Measurements from ENCODE around the gene ATG16L2.
"Not testable (repeated sequence)": the region's sequence is repeated elsewhere in the genome, so short reads cannot be mapped to it uniquely, and the experiment has no call there.

ATG16L2 gene

GRCh38 chr11:72842653-72843330 is 28.6 kb downstream of the ATG16L2 start:
- DNase-seq (ENCODE audit: low read depth): no peak

- no peak for DNase-seq (ENCODE audit: low read depth)
These were observed 30.1 kb downstream of the ATG16L2 start for GRCh38 chr11:72844356-72844755.

- no peak for DNase-seq (ENCODE audit: low read depth)
These were observed 34.7 kb downstream of the ATG16L2 start for GRCh38 chr11:72848846-72849466.

- no peak for DNase-seq (ENCODE audit: low read depth)
These were observed 36.6 kb downstream of the ATG16L2 start for GRCh38 chr11:72850832-72851231.

GRCh38 chr11:72851726-72852125 is 37.5 kb downstream of the ATG16L2 start:
- DNase-seq (ENCODE audit: low read depth): no peak

GRCh38 chr11:72856065-72856464 is 41.9 kb downstream of the ATG16L2 start:
- no peak for DNase-seq (ENCODE audit: low read depth)

- no peak for DNase-seq (ENCODE audit: low read depth)
These were observed 42.5 kb downstream of the ATG16L2 start for GRCh38 chr11:72856551-72857345.

GRCh38 chr11:72858267-72858666 is 44.1 kb downstream of the ATG16L2 start:
- DNase-seq (ENCODE audit: low read depth): not testable (repeated sequence)

- DNase-seq (ENCODE audit: low read depth): no peak
These were observed 44.9 kb downstream of the ATG16L2 start for GRCh38 chr11:72859126-72859525.

- no peak for DNase-seq (ENCODE audit: low read depth)
These were observed 45.8 kb downstream of the ATG16L2 start for GRCh38 chr11:72860010-72860409.

GRCh38 chr11:72860592-72860991 is 46.4 kb downstream of the ATG16L2 start:
- DNase-seq (ENCODE audit: low read depth): no peak

- no peak for DNase-seq (ENCODE audit: low read depth)
These were observed 48.9 kb downstream of the ATG16L2 start for GRCh38 chr11:72863091-72863490.

- no peak for DNase-seq (ENCODE audit: low read depth)
These were observed 49.7 kb downstream of the ATG16L2 start for GRCh38 chr11:72863916-72864315.

GRCh38 chr11:72864702-72865655 is 50.8 kb downstream of the ATG16L2 start:
- no peak for DNase-seq (ENCODE audit: low read depth)

GRCh38 chr11:72867970-72868369 is 53.8 kb downstream of the ATG16L2 start:
- DNase-seq (ENCODE audit: low read depth): no peak

GRCh38 chr11:72869831-72870230 is 55.6 kb downstream of the ATG16L2 start:
- no peak for DNase-seq (ENCODE audit: low read depth)

- no peak for DNase-seq (ENCODE audit: low read depth)
These were observed 56.9 kb downstream of the ATG16L2 start for GRCh38 chr11:72871119-72871518.

- no peak for DNase-seq (ENCODE audit: low read depth)
These were observed 57.8 kb downstream of the ATG16L2 start for GRCh38 chr11:72872012-72872411.

GRCh38 chr11:72875736-72876135 is 61.5 kb downstream of the ATG16L2 start:
- DNase-seq (ENCODE audit: low read depth): no peak

- DNase-seq (ENCODE audit: low read depth): no peak
These were observed 61.9 kb downstream of the ATG16L2 start for GRCh38 chr11:72876147-72876546.
